Measurements from ENCODE around the gene PLCD4. TPM values are rescaled to one million over a fixed set of nuclear protein-coding genes. Genes with fewer than 3 reads are reported as not detected.
A peak's percentile ranks its signal among the peaks of the same experiment; 100 is the strongest.

The PLCD4 gene
- total RNA-seq, 1 donor: 0.27 TPM

DNA sequence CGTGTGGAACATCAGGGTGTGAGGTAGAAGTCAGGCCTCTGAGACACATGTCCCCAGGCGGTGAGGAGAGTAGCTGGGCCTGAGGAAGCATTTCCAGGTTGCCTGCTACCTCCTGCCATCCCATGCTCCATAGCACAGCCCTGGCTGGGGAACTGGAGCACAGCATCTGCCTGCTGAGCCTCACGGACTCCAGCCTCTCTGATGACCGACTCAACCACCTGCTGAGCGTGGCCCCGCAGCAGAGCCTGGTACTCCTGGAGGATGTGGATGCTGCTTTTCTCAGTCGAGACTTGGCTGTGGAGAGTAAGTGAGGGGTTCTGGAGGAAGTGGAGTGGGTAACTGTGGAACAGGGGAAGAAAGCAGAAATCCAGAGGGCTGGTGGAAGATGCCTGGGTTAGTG, 54.7 kb downstream of the PLCD4 start:
- no peak for DNase-seq (ENCODE audit: low read depth in 2 of 3, low spot score in 2 of 3)

DNA sequence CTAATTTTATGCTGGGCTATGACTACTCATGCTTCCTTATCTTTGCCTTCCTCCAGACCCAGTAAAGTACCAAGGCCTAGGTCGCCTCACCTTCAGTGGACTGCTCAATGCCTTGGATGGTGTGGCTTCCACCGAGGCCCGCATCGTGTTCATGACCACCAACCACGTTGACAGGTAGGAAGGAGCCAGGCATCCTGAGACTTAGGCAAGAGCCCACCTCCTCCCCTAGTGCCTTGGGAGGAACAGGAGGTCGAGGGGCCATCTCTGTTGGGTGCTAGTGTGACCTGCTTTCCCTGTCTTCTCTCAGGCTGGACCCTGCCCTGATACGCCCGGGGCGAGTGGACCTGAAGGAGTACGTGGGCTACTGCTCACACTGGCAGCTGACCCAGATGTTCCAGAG, 55.1 kb downstream of the PLCD4 start:
- DNase-seq (ENCODE audit: low read depth in 2 of 3, low spot score in 2 of 3): no peak

DNA sequence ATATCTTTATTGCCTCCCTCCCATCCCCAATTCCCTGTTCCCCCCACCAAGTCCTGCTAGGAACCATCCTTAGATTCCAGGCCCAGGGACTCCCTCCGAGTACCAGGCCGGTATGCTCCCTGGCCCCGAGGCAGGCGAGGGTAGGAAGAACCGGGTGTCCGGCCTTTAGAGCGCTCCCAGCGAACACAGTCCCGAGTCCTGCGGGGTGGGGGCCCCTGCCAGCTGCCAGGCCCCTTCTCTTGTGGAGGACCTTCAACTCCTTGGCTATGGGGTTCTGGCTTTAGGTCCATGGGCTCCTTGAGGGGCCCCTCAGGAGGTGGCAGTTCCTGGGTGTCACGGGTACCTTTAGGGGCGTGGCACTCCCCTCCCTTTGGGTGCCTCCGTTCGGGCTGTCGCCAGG, 56.2 kb downstream of the PLCD4 start:
- DNase-seq (ENCODE audit: low read depth in 2 of 3, low spot score in 2 of 3): no peak

DNA sequence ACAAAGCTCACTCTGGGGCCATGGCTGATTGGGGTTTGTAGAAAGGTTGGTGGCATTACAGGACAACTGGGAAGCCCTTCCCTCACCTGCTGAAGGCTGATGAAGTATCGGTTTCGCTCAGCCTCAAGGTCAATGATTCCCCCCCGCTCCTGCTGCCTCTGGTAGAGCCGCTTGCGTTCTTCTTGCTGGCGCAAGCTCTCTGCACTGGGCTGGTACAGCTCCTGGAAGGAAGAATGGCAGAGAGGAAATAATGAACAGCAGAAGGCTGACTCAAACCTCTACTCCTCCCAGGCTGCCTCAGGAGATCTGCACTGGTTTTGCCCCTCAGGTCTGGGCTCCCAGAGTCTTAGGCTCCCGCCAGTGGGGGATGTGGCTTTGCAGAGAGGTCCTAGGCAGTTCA, 57.0 kb downstream of the PLCD4 start:
- no peak for DNase-seq (ENCODE audit: low read depth in 2 of 3, low spot score in 2 of 3)

DNA sequence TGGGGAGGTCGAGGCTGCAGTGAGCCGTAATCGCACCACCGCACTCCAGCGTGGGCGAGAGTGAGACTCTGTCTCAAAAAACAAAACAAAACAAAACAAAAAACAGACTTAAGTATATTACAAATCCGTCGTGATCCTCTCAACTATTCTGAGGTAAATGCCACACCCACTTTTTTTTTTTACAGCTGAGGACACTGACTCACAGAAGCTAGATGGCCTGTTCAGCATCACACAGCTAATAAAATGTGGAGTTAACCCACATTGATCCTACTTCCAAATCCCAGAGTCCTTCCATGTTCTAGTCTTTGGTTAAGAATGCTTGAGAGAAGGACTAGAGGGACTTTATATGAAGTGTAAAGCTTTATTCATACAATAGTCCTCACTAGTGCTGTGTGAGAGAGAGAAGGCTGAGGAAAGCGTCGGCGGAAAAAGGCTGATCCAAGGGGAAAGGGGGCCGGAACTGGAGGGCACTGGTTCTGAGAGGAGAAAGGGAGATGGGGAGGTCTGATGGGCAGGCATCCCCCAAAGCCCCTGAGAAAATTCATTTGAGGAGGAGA, 63.5 kb downstream of the PLCD4 start:
- no peak for DNase-seq (ENCODE audit: low read depth in 2 of 3, low spot score in 2 of 3)

DNA sequence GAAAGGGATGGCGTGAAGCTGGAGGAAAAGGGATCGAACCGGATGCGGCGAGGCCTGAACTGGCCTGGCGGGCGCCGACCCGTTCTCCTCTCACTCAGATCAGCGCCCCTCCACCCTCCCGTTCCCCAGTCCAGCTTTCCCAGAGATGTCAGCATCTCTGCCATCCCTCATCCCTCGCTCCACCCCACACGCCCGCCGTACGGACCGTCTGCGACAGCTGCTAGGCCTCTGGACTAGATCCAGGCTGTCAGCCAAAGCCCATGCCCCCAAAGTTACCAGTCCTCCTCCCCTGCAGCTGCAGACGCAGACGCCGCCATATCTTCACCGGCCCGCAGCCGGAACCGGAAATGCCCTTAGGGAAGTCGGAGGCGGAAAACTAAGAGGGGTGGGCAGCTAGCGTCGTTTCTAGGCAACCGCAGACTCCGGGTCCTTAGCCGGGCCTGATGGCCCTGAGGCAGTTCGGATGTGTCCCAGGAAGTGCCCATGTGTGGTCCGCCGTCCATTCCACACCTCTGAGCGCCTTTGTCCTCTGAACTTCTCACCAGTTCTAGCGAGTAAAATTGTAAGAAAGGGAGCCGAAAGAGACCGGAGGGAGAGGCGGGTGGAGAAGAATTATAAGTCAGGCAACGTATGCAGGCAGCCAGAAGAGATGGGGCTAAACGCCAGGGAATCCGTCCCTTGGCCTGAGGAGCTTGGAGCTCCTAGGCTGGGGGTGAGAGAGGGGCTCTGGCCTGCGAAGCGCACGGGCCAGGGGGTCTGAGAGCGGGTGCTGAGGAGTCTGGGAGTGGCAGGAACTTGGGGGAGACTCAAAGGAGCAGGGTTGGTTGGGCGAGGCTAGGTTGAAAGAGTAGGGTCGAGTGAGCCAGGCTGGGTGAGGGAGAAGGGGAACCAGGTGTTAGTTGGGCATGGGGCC, 64.2 kb downstream of the PLCD4 start, which contains the start of the genes RNF25 and STK36:
RNF25 (minus strand) TSS at position 349 of the 913 bp plus-strand sequence; CDS start at position 317, 32 bp downstream.
STK36 (plus strand) TSS at position 433 of the 913 bp plus-strand sequence. CDS start 744 bp downstream, outside the sequence.
- DNase-seq (ENCODE audit: low read depth in 2 of 3, low spot score in 2 of 3): peak; percentile 57 to 89 (median 83)

DNA sequence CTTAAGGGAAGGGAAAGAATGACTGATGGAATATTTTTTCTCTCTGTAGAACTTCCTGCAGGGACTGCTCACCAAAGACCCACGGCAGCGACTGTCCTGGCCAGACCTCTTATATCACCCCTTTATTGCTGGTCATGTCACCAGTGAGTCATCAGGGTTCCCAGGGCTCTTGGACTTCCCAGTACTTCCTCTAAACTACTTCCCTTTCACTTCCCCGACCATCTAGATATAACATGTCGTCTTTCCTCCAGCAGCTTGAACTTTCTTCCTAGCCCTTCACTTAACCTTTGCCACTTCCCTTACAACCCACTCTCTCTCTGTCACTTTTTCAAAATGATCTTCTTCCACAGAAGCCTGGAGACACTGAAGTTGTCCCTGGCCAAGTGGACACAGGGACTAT, 71.4 kb downstream of the PLCD4 start:
- no peak for DNase-seq (ENCODE audit: low read depth in 2 of 3, low spot score in 2 of 3)

DNA sequence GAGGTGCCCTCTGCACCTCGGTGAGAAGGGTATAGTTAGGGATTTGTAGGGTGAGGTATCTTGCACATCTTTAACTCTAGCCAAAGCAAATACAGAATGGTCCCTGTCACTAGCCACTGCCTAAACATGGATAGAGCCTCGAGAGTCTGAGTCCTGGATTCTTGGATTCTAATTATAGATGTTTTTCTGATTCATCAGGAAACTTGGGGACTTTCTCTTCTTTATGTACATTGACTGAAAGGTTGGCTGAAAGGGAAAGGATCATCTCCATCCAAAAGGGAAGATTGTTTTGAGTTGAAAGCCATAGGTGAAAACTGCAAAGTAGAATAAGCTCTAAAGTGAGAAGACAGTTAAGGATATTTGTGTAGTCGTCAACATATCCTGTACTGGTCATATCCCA, 72.4 kb downstream of the PLCD4 start:
- no peak for DNase-seq (ENCODE audit: low read depth in 2 of 3, low spot score in 2 of 3)

Small RNA genes lying within 50 kb of the gene (small RNA-seq; reads per million reads assigned to genes)
- gene RNU6-136P: not detected

Other genes starting within 250 kb of the PLCD4 start
- gene SLC11A1, start 225.6 kb upstream of the PLCD4 start, total RNA-seq: 3.8 TPM
- 152 TPM for gene CTDSP1, start 208.0 kb upstream of the PLCD4 start, total RNA-seq
- gene VIL1, start 188.8 kb upstream of the PLCD4 start, total RNA-seq: under 0.01 TPM
- gene USP37, start 39.5 kb upstream of the PLCD4 start, total RNA-seq: 3.8 TPM
- gene CNOT9, start 39.1 kb upstream of the PLCD4 start, total RNA-seq: 57.4 TPM
- gene ZNF142, start 51.7 kb downstream of the PLCD4 start, total RNA-seq: 32.9 TPM
- gene BCS1L, start 51.8 kb downstream of the PLCD4 start, total RNA-seq: 33.4 TPM
- gene RNF25, start 64.1 kb downstream of the PLCD4 start, total RNA-seq: 22.4 TPM
- 18.0 TPM for gene STK36, start 64.2 kb downstream of the PLCD4 start, total RNA-seq
- gene TTLL4, start 102.9 kb downstream of the PLCD4 start, total RNA-seq: 12.1 TPM
- gene CYP27A1, start 174.2 kb downstream of the PLCD4 start, total RNA-seq: 0.27 TPM
- not detected for gene PRKAG3, start 223.9 kb downstream of the PLCD4 start, total RNA-seq

All from hematopoietic multipotent progenitor cell (in vitro differentiated cells).